Fibroblast of the aortic adventitia (primary cell): ENCODE measurements around the gene C10orf120. TPM values are rescaled to one million over a fixed set of nuclear protein-coding genes. Genes with fewer than 3 reads are reported as not detected.

Experiments used
- DNase-seq: peaks from one replicate; pipeline ENCODE4 v3.0.0-alpha.2; 2010; ENCODE audit warnings: low read depth
- H3K4me3 ChIP-seq: 2 replicates; pipeline ENCODE4 v1.5.1; 2011; ENCODE audit warnings: low read depth, mild to moderate bottlenecking, control low read depth, low read length, moderate library complexity
- total RNA-seq: library from RNA; depleted of rRNA; stranded (reverse); fragments of >200 nt; gene quantifications from 2 replicates; pipeline ENCODE4 v1.2.3, GENCODE V29; 2012; ENCODE audit warnings: low replicate concordance
- TF ChIP-seq, protein P1 (sequence below): IDR thresholded peaks from 2 replicates; pipeline ENCODE4 v1.5.1; 2011; ENCODE audit warnings: mild to moderate bottlenecking, low read length, control low read depth, inconsistent platforms; ENCODE audit not compliant: insufficient read depth

The C10orf120 gene
- total RNA-seq, 1 donor: not detected

DNA sequence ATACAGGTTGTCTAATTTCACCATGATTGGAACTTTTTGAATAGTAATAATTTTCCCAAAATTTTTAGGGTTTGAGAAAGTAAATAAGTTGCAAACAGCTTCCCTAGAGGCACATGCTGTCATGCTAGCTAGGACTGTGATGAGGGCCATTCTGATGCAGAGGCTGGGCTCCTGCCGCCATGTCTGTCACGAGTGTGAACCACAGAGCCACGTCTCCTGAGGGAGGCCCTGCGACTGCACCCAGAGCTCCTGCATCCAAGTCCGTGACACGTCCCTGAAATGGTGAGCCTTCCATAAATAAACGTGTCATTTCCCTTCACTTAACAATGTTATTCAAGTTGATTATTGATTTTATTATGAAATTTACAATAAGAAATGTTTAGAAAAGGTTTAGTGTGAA, 40.0 kb downstream of the C10orf120 start:
- DNase-seq: no peak
- no peak overlapping the region for H3K4me3 ChIP-seq
- TF ChIP-seq, protein P1, sequence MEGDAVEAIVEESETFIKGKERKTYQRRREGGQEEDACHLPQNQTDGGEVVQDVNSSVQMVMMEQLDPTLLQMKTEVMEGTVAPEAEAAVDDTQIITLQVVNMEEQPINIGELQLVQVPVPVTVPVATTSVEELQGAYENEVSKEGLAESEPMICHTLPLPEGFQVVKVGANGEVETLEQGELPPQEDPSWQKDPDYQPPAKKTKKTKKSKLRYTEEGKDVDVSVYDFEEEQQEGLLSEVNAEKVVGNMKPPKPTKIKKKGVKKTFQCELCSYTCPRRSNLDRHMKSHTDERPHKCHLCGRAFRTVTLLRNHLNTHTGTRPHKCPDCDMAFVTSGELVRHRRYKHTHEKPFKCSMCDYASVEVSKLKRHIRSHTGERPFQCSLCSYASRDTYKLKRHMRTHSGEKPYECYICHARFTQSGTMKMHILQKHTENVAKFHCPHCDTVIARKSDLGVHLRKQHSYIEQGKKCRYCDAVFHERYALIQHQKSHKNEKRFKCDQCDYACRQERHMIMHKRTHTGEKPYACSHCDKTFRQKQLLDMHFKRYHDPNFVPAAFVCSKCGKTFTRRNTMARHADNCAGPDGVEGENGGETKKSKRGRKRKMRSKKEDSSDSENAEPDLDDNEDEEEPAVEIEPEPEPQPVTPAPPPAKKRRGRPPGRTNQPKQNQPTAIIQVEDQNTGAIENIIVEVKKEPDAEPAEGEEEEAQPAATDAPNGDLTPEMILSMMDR: no peak

DNA sequence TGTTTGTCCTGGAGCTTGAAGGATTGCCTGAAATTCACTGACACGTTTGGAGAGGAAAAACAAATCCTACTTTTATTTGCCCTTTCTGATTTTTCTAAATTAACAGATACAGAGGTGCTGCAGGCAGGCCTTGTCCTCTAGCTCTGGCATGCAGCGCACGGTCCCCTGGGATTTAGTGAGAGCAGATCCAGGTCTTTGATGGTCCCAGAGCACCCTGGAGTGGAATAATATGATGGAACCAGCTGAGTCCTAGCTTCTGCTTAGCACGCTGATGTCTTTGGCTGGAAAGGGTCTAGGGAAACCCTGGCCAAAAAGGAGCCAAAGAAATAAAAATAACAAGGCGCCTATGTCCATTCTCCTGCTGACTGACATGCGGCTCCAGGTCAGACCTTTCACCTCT, 40.5 kb downstream of the C10orf120 start:
- TF ChIP-seq, protein P1: no peak
- no peak for DNase-seq

DNA sequence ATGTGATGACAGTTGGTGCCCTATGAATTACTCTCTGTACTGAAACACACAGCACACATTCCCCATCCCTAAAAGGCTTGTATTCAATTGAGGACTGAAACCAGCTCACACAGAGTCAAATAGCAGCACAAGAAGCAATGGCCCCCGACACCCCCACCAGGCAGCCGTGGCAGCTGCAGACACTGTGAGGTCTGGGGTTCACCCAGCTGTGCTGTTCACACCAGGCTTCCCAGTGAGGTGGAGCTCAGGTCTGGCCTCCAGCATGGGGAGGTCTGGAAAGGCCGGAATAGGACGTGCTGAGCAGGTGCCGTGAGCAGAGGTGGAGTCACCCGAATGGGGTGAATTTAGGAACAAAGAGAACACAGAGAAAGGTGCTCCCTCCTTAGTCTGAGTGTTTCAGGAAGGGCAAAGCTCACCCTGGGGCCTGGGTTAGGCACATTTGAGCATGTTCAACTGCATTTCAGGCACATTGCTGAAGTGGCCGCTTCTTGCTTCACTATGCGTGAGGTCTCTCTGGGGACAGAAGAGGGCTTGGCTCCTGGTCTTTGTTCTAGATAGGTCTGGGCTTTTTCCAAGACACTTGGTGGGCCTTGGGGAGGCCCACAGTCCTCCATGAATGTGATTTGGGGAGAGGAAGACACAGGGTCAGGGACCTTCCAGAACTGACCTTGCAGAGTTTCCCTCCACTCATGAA, 41.1 kb downstream of the C10orf120 start:
- H3K4me3 ChIP-seq: no peak overlapping the region
- TF ChIP-seq, protein P1: no peak
- DNase-seq: no peak

More for the DNA sequence above, 40.5 kb downstream of the C10orf120 start:
- H3K4me3 ChIP-seq: no peak overlapping the region

DNA sequence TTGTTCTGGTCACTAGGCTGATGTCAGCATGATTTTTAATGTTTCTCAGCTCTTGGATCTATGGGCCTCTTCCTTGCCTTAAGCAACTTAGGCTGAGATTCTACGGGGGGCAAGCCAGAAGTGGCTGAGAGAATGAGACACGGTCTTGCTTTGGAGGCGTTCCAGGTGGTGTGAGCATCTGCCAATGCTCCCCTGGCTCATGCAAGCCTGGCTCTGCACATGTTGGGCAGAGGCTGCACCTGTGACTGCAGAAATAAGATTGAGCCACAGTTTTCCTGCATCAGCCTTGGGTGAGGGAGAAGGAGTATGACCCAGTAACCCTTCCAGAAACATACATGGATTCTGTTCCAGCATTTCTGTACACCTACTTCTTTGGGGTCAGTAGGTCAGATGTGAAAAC, 41.9 kb downstream of the C10orf120 start:
- H3K4me3 ChIP-seq: no peak overlapping the region
- TF ChIP-seq, protein P1: no peak
- DNase-seq: no peak

DNA sequence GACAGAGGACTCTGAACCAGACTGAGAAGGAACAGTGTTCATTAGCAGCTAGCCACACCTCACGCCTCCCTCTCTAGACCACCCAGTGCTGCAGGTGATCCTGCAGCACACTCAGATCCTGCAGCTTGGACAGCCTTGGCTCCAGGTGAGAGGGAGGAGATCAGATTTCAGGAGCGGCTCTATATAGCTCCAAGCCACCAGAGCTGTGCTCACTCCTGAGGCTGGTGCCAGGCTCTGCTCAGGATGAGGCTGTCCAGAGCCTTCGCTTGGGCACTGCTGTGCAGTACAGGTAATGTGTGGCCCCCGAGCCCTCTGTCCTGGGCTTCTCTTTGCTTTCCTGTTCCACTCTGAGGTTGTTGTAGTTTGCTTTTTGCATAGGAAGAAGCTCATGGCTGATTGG, 42.4 kb downstream of the C10orf120 start:
- TF ChIP-seq, protein P1: no peak
- no peak for DNase-seq
- H3K4me3 ChIP-seq: no peak overlapping the region

DNA sequence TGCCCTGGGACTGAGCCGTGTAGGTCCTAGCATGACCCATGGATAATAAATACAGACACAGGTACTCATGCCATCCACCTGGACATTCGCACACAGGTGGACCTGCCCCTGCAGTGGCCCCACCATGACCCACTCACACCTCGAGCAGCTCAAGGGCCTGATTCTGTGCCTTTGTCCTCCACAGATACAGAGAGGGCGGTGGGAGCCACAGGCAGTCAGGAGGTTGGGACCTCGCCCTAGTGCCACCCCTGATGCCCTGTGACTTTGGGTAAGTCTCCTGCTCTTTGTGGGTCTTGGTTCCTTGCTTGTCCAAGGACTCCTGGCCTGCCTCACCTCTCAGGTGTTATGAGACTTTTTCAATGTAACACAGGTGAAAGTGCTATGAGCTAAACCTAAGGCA, 42.9 kb downstream of the C10orf120 start:
- DNase-seq: no peak
- TF ChIP-seq, protein P1: no peak
- H3K4me3 ChIP-seq: no peak overlapping the region

DNA sequence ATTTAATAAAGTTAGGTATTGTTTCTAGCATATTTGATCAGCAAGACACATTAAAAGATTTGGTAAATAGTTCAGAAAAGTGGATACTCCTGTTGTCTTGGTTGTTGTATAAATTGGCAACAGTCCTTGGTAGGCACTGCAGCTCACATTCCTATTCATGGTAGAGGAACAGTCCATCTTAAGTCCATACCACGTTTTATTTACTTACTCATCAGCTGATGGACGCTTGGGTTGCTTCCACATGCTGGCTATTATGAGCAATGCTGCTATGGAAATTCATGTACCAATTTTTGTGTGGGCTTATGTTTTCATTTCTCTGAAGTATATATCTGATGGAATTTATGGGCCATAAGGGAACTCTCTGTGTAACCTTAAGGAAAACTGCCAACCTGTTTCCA, 43.3 kb downstream of the C10orf120 start:
- no peak overlapping the region for H3K4me3 ChIP-seq
- TF ChIP-seq, protein P1: no peak
- no peak for DNase-seq
